Brain microvascular endothelial cell (primary cell): ENCODE measurements around the gene RNF222.

Experiments used
- DNase-seq: peaks from one replicate; pipeline ENCODE4 v3.0.0-alpha.2; 2020
- H3K27ac ChIP-seq: fragments of 250-450 bp; sonication (Bioruptor Pico); 2 replicates; pipeline ENCODE4 v1.5.1; 2020; ENCODE audit warnings: mild to moderate bottlenecking, moderate library complexity
- H3K27me3 ChIP-seq: fragments of 250-450 bp; sonication (Bioruptor Pico); replicated peaks from 2 replicates; pipeline ENCODE4 v1.5.1; 2020; ENCODE audit warnings: mild to moderate bottlenecking
- H3K36me3 ChIP-seq: fragments of 250-450 bp; sonication (Bioruptor Pico); replicated peaks from 2 replicates; pipeline ENCODE4 v1.5.1; 2020; ENCODE audit warnings: mild to moderate bottlenecking
- H3K4me3 ChIP-seq: 2 replicates; pipeline ENCODE4 v1.5.1; 2011; ENCODE audit warnings: low read depth, mild to moderate bottlenecking, control low read depth, low read length, moderate library complexity
- CTCF ChIP-seq: IDR thresholded peaks from 2 replicates; pipeline ENCODE4 v1.5.1; 2011; ENCODE audit warnings: low read depth, mild to moderate bottlenecking, moderate library complexity, low read length, control low read depth, inconsistent platforms; ENCODE audit errors: missing control alignments
- in situ Hi-C: cut with HindIII; loops from 2 replicates; pipeline ENCODE4 v1.10.0; 2017; ENCODE audit warnings: low sequenced_read_pairs, low pct_ligation_motif_present

RNF222 gene

GRCh38 chr17:8392274-8392673, 5.4 kb downstream of the RNF222 start:
- H3K4me3 ChIP-seq: no peak overlapping the region
- H3K36me3 ChIP-seq: no peaks in the 10 kb centered on the region
- no peak overlapping the region for H3K27ac ChIP-seq
- DNase-seq: no peak
- in situ Hi-C loops: no loop called here
- no peak for TF ChIP-seq CTCF
- H3K27me3 ChIP-seq: no peaks in the 10 kb centered on the region

GRCh38 chr17:8391711-8392110, 5.9 kb downstream of the RNF222 start:
- DNase-seq: no peak
- no peak overlapping the region for H3K4me3 ChIP-seq
- no peak for TF ChIP-seq CTCF
- H3K27ac ChIP-seq: no peak overlapping the region
- no peaks in the 10 kb centered on the region for H3K36me3 ChIP-seq
- H3K27me3 ChIP-seq: no peaks in the 10 kb centered on the region
- in situ Hi-C loops: no loop called here

- in situ Hi-C loops: no loop called here
- TF ChIP-seq CTCF: no peak
- Histone ChIP-seq H3K36me3 (no peaks in the 10 kb centered on the region), H3K27me3 (no peaks in the 10 kb centered on the region), H3K4me3 (no peak overlapping the region), H3K27ac (no peak overlapping the region)
- no peak for DNase-seq
These were observed 9.5 kb downstream of the RNF222 start for GRCh38 chr17:8387914-8388651.

- Histone ChIP-seq H3K4me3 (no peak overlapping the region), H3K36me3 (no peaks in the 10 kb centered on the region), H3K27ac (no peak overlapping the region), H3K27me3 (no peaks in the 10 kb centered on the region)
- in situ Hi-C loops: no loop called here
- DNase-seq: no peak
- TF ChIP-seq CTCF: no peak
These were observed 10.8 kb downstream of the RNF222 start for GRCh38 chr17:8386841-8387240.

- no peak for TF ChIP-seq CTCF
- Histone ChIP-seq H3K27ac (peak overlapping the region; percentile 43), H3K27me3 (no peaks in the 10 kb centered on the region), H3K36me3 (peaks cover 18% of the 10 kb centered on the region), H3K4me3 (no peak overlapping the region)
- DNase-seq: peak; percentile 80
- in situ Hi-C loops: no loop called here
These were observed 12.7 kb downstream of the RNF222 start for GRCh38 chr17:8384801-8385378.
